Measurements from ENCODE around the gene KDSR. TPM values are rescaled to one million over a fixed set of nuclear protein-coding genes. Genes with fewer than 3 reads are reported as not detected.

The KDSR gene
- total RNA-seq (2014; rRNA removed; shearing (Covaris generic); ENCODE audit: low replicate concordance), result 17.5 and 23.7 TPM in 2 replicates

DNA sequence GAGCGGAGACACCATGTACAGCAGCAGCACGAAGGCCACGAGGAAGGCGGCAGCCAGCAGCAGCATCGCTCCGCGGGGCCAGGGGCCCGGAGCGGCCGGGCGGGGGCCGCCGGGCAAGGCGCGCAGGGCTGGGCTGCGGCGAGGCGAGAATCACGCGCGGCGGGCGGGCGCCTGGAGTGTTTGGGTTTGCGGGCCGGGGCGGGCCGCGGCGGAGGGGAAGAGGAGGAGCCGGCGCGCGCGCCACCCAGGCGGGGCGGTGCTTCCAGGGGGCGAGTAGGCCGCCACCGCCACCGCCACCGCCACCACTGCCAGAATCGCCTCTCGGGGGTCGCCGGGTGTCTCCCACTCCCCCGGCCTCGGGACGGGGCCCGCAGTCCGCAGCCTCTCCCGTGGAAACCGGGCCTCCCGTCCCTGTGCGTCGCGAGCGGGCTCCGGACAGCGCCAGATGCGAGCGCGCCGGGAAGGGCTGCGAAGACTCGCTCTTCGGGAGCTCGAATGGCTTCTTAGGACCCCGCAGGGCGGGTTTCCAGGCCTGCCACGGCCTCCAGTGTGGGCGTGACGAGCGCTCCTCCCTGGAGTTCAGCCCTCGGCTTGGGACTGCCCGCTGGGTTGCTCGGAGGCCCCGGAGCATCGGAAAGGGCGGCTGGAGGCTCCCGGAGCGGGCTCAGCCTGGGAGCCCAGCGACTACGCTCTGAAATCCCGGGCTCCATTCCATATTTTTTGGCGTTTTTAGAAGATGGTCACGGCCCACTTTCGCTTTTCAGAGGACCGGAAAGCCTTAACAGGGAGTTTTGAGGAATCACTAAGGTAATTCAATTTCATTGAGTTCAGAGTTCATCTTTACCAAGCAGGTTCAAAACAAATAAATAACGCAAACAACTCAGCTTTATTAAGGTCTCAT lies at the start of gene KDSR:
KDSR (minus strand) TSS at position 154 of the 901 bp plus-strand sequence; CDS start at position 66, 88 bp downstream.
- peaks cover 19% of the 10 kb centered on the region for H3K36me3 ChIP-seq
- H3K4me3 ChIP-seq, result peak within 1 kb of the TSS; percentile 78
- H3K9me3 ChIP-seq, result no peaks in the 10 kb centered on the region
- no peaks in the 10 kb centered on the region for H3K27me3 ChIP-seq
- DNase-seq, result peak; percentile 98

DNA sequence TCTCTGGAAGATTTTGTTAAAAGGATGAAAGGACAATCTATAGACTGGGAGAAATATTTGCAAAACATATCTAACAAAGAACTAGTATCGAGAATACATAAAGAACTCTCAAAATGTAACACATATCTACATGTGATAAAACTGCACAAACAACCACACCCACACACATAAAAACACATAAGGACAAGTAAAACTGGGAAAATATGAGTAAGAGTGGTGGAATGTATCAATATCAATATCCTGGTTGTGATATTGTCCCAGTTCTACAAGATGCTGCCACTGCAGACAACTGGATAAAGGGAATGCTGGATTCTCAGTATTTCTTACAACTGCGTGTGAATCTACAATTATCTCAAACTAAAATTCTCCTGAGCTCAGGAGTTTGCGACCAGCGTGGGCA lies 45.9 kb upstream of the KDSR start:
- DNase-seq, result no peak
- Histone ChIP-seq H3K4me3 (no peak overlapping the region), H3K36me3 (peaks cover 33% of the 10 kb centered on the region), H3K27me3 (no peaks in the 10 kb centered on the region), H3K9me3 (no peaks in the 10 kb centered on the region)

DNA sequence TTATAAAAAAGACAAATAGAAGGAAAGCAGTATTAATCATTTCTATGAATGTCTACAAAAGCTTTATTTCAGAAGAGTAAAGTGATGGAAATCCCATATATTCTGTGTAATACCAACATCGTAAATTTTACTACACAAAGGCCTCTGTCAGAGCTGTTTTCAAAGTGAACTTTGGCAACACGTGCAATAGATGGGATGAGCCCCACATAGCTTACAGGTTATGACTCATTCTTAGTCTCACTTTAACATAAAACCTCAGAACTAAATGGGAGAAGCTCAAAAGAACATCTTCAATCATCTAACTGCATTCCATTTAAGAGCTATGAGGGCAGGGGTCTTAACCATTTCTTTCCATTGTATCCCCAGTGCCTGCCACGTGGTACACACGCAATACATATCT lies 43.8 kb upstream of the KDSR start:
- Histone ChIP-seq H3K4me3 (no peak overlapping the region), H3K9me3 (no peaks in the 10 kb centered on the region), H3K27me3 (no peaks in the 10 kb centered on the region), H3K36me3 (peaks cover 41% of the 10 kb centered on the region)
- peak; percentile 27 for DNase-seq

DNA sequence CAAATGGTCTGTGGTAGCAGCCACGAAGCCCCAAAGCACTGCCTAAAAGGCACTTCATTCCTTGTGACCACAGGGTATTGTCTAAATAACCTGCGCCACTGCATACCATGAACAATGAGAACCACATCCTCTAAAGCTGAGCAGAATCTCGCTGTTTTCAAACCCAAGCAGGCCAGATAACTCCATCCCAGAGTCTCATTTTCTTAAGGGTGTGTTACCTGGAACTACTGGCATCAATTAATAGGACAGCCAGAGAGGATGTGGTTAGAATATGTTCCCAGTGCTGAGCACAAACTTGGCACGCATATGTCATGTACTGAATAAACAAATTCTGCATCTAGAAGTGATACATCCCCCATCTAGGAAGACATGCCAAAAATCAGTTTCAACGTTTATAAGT lies 42.3 kb upstream of the KDSR start:
- no peaks in the 10 kb centered on the region for H3K9me3 ChIP-seq
- H3K27me3 ChIP-seq, result no peaks in the 10 kb centered on the region
- H3K36me3 ChIP-seq, result peaks cover 40% of the 10 kb centered on the region
- peak; percentile 10 for DNase-seq
- H3K4me3 ChIP-seq, result no peak overlapping the region

GRCh38 chr18:63407734-63408133 lies 40.7 kb upstream of the KDSR start:
- Histone ChIP-seq H3K27me3 (no peaks in the 10 kb centered on the region), H3K4me3 (no peak overlapping the region), H3K9me3 (no peaks in the 10 kb centered on the region), H3K36me3 (peaks cover 56% of the 10 kb centered on the region)
- no peak for DNase-seq

DNA sequence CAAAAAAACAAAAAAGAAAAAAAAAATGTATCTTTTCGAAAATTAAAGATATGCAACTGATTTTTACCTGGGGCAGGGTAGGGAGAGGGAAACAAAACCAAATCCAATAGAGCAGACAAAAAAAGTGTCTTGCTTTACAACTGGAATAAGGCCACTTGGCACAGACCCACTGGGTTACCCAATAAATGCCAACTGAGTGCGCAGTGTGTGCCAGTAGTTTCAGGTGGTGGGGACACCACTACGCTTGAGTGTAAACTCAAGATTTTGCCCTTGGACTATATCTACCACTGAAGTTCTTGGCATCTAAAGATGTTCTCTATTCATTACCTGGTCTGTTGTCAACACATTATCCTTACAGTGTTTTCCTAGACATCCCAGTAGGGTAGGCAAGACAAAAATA lies 39.0 kb upstream of the KDSR start:
- Histone ChIP-seq H3K27me3 (no peaks in the 10 kb centered on the region), H3K36me3 (peaks cover 65% of the 10 kb centered on the region), H3K9me3 (no peaks in the 10 kb centered on the region), H3K4me3 (no peak overlapping the region)
- DNase-seq, result no peak

GRCh38 chr18:63402246-63403162 lies 35.5 kb upstream of the KDSR start:
- H3K36me3 ChIP-seq, result peaks cover 74% of the 10 kb centered on the region
- H3K4me3 ChIP-seq, result no peak overlapping the region
- no peaks in the 10 kb centered on the region for H3K27me3 ChIP-seq
- no peaks in the 10 kb centered on the region for H3K9me3 ChIP-seq
- no peak for DNase-seq

GRCh38 chr18:63399300-63399699 lies 32.3 kb upstream of the KDSR start:
- peaks cover 81% of the 10 kb centered on the region for H3K36me3 ChIP-seq
- no peaks in the 10 kb centered on the region for H3K9me3 ChIP-seq
- H3K4me3 ChIP-seq, result no peak overlapping the region
- no peak for DNase-seq
- H3K27me3 ChIP-seq, result no peaks in the 10 kb centered on the region

DNA sequence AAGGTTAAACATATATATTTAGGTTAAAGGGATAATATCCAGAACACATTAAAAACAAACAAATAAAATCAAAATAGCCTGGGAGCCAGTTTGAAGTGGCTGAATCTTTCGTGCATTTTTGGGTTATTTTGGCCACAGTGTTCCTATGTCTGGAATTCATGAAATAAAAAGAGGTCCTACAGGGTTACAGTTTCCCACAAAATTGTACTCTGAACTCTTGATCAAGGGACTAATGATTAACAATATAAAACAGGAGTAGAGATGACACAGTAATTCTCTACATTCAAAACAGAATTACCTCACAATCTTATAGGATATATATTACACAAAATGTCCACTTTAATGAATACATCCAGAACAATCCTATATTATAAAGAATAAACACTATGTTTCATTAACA lies 30.3 kb upstream of the KDSR start:
- Histone ChIP-seq H3K27me3 (no peaks in the 10 kb centered on the region), H3K4me3 (no peak overlapping the region), H3K9me3 (no peaks in the 10 kb centered on the region), H3K36me3 (peaks cover 64% of the 10 kb centered on the region)
- no peak for DNase-seq

GRCh38 chr18:63395503-63395902 lies 28.5 kb upstream of the KDSR start:
- Histone ChIP-seq H3K27me3 (no peaks in the 10 kb centered on the region), H3K9me3 (no peaks in the 10 kb centered on the region), H3K4me3 (no peak overlapping the region), H3K36me3 (peaks cover 56% of the 10 kb centered on the region)
- DNase-seq, result no peak

- peaks cover 58% of the 10 kb centered on the region for H3K36me3 ChIP-seq
- no peaks in the 10 kb centered on the region for H3K27me3 ChIP-seq
- no peak overlapping the region for H3K4me3 ChIP-seq
- no peak for DNase-seq
- no peaks in the 10 kb centered on the region for H3K9me3 ChIP-seq
Observed at GRCh38 chr18:63394954-63395353, 27.9 kb upstream of the KDSR start.

- DNase-seq, result no peak
- H3K4me3 ChIP-seq, result no peak overlapping the region
- peaks cover 42% of the 10 kb centered on the region for H3K36me3 ChIP-seq
- H3K27me3 ChIP-seq, result no peaks in the 10 kb centered on the region
- H3K9me3 ChIP-seq, result no peaks in the 10 kb centered on the region
Observed at GRCh38 chr18:63387861-63388260, 20.9 kb upstream of the KDSR start.

GRCh38 chr18:63382843-63383242 lies 15.8 kb upstream of the KDSR start:
- Histone ChIP-seq H3K9me3 (no peaks in the 10 kb centered on the region), H3K4me3 (no peak overlapping the region), H3K36me3 (peaks cover 15% of the 10 kb centered on the region; the same call in 1 of the 2 replicates), H3K27me3 (no peaks in the 10 kb centered on the region)
- DNase-seq, result no peak

GRCh38 chr18:63379639-63379962 lies 12.6 kb upstream of the KDSR start:
- Histone ChIP-seq H3K9me3 (no peaks in the 10 kb centered on the region), H3K27me3 (no peaks in the 10 kb centered on the region), H3K4me3 (no peak overlapping the region), H3K36me3 (peaks cover 9% of the 10 kb centered on the region; the same call in 1 of the 2 replicates)
- DNase-seq, result no peak

DNA sequence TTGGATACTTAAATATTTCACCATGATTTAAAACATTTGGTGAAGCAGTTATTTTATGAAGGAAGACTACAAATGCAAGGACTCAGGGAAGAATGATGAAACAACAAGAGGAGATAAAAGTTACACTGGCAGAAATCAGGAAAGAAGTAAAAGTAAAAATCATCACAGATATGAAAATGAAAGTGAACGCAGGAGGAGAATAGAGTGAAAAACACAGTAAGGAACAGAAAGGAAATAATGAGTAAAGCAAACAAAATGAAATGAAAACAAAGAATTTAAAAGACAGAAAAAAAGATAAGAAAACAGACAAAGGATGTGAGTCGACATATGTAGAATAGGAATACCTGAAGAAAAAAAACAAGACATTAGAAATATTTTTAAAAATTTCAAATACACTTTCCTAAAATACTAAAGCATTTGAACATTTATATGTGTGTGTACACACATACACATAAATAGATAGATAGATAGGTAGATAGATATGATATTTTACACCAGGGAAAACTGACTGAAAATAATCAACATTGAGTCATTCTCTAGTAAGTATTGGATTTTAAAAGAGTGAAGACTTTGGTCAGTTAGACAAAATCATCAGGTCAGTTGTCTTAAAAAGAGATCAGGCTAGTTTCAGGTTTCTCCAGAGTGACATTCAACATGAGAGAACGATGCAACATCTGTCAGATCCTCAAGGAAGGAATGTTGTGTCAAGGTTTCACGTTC lies 12.1 kb upstream of the KDSR start:
- no peaks in the 10 kb centered on the region for H3K9me3 ChIP-seq
- no peak overlapping the region for H3K4me3 ChIP-seq
- no peak for DNase-seq
- H3K27me3 ChIP-seq, result no peaks in the 10 kb centered on the region
- H3K36me3 ChIP-seq, result peaks cover 7% of the 10 kb centered on the region; the same call in 1 of the 2 replicates

GRCh38 chr18:63377275-63377980 lies 10.4 kb upstream of the KDSR start:
- Histone ChIP-seq H3K9me3 (no peaks in the 10 kb centered on the region), H3K36me3 (no peaks in the 10 kb centered on the region), H3K4me3 (no peak overlapping the region), H3K27me3 (no peaks in the 10 kb centered on the region)
- no peak for DNase-seq

All from MG63 (cell line).